GM19463 (cell line): ENCODE measurements around the gene PYGB.
"Not testable (repeated sequence)": the region's sequence is repeated elsewhere in the genome, so short reads cannot be mapped to it uniquely, and the experiment has no call there.

ENCODE experiments used
- ATAC-seq: cut with Tn5 transposase; IDR thresholded peaks from one replicate; pipeline ENCODE4 v1.9.1; 2021; ENCODE audit warnings: mild to moderate bottlenecking, moderate library complexity; ENCODE audit not compliant: unreplicated experiment

Gene PYGB

GRCh38 chr20:25325997-25326396 lies 78.1 kb downstream of the PYGB start:
- ATAC-seq = no peak

GRCh38 chr20:25327521-25328235 lies 79.8 kb downstream of the PYGB start:
- no peak for ATAC-seq

DNA sequence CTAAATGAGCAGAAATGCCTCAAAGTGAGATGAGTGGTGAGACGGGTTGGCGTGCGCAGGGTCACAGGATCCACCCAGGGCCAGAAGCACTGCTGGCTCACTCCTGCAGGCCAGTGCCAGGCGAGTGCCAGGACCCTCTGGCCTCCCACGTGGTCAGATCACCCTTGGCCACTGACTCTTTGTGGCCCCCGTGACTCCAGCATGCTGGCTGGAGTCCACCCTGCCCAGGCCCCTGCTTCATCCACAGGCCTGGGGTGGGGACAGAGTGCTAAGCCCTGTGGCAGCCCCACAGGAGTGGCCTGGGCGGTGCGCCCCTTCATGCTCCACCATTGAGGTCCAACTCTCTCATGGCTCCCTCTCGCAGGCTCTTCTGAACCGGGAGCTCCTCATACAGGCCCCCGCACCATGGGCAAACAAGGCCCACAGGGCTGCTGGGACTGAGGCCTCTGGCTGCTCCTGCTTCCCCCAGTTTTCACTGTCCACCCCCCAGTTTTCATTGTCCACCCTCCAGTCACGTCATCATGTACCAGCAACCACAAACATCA lies 81.1 kb downstream of the PYGB start:
- no peak for ATAC-seq

DNA sequence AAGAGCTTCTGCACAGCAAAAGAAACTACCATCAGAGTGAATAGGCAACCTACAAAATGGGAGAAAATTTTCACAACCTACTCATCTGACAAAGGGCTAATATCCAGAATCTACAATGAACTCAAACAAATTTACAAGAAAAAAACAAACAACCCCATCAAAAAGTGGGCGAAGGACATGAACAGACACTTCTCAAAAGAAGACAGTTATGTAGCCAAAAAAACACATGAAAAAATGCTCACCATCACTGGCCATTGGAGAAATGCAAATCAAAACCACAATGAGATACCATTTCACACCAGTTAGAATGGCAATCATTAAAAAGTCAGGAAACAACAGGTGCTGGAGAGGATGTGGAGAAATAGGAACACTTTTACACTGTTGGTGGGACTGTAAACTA lies 87.1 kb downstream of the PYGB start:
- ATAC-seq = not testable (repeated sequence)

DNA sequence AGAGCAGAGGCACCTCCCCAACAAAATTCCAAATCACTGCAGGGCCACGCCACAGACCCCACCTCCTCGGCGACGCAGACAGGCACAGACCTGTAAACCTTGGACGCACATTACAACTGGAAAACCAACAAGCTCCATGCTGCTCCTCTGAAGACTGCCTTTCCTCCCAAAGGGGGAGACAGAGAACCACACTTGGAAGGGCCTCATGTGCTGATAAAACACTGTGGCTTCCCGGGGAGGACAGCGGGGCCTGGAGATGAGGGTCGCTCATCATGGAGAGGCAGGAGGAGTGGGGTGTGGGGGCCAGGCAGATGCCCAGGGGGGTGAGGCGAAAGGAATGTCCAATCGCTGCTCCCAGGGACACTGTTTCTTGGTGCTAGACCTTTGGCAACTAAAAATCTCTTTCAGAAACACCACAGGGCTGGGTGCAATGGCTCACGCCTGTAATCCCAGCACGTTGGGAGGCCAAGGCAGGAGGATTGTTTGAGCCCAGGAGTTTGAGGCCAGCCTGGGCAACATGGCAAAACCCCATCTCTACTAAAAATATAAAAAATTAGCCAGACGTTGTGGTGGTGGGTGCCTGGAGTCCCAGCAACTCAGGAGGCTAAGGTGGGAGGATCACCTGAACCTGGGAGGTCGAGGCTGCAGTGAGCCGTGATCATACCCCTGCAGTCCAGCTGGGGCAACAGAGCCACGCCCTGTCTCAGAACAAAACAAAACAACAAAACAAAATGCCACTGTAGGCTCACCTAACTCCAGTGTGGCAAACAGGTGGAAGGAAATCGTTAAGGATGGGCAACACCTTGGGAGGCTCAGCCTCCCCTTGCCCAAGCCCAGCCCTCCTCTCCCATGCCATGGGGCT lies 88.9 kb downstream of the PYGB start:
- ATAC-seq = no peak

- no peak for ATAC-seq
Observed at GRCh38 chr20:25338112-25339023, 90.5 kb downstream of the PYGB start.

- no peak for ATAC-seq
Observed at GRCh38 chr20:25339608-25340007, 91.7 kb downstream of the PYGB start.

DNA sequence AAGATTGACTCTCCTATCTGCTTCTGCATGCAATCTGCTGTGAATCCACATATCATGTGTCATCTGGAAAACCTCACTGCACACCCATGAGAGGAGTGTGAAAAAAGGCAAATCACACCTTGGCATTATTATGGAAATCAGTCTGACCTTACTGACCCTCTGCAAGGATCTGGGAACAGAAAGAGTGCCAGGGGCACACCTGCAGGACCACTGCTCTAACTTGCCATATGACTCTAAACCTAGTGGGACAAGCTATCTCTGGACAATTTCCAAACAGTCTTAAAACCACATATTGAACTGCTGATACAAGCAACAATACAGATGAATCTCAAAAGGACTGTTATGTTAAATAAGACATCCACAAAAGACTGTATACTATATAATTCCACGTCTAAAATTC lies 92.5 kb downstream of the PYGB start:
- ATAC-seq = no peak

DNA sequence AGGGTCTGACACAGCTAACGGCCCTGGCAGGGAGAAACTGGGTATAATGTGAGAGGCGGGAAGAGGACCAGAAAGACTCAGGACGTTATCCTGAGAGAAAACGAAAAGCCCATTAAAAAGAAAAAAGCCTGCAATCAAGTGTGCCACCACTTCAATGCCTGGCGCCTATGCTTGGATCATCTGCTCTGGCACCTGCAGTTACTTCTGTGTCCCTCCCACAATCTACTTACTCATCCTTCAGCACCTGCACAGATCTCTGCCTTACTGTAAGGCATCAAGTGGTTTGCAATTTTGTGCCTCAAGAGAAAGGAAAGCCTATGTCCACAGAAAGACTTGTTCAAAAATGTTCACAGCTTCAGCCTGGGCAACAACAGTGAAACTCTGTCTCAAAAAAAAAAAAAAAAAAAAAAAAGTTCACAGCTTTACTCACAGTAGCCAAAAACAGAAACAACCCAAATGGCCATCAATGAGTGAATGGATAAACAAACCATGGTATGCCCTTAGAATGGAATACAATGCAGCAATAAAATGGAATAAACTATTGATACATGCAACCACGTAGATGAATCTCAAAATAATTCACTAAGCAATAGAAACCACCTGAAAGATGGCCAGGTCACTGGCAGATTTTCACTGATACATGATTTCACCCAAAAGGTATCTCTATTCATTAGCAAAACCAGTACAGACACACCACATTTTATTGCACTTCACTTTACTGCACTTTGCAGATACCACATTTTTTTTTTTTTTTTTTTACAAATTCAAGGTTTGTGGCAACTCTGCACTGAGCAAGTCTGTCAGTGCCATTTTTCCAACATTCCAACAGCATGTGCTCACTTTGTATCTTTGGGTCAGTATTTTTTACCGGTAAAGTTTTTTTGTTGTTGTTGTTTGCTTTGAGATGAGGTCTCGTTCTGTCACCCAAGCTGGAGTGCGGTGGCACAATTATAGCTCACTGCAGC lies 94.1 kb downstream of the PYGB start:
- no peak for ATAC-seq

GRCh38 chr20:25344634-25345033 lies 96.7 kb downstream of the PYGB start:
- no peak for ATAC-seq

GRCh38 chr20:25345721-25346120 lies 97.8 kb downstream of the PYGB start:
- ATAC-seq = no peak

DNA sequence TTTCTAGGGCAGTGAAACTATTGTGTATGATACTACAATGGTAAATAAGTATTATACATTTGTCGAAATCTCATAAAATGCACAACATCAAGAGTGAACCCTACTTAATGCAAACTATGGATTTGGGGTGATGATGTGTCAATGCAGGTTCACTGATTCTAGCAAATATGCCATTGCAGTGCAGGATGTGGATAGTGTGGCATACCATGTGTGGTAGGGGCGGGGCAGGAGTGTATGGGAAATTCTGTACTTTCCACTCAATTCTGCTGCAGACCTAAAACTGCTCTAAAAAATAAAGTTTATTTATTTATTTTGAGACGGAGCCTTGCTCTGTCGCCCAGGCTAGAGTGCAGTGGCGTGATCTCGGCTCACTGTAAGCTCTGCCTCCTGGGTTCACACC lies 98.5 kb downstream of the PYGB start:
- ATAC-seq = no peak
